Prostate gland (tissue), 2 donors: ENCODE measurements around the gene SOAT2.

ENCODE experiments used
- POLR2AphosphoS5 ChIP-seq: sonication (generic); formaldehyde crosslinking; IDR thresholded peaks from one replicate; pipeline ENCODE4 v1.6.1; 2017; ENCODE audit warnings: antibody characterized with exemption
- TF ChIP-seq, protein P1 (sequence below), 4 experiments: fragments of 200-600 bp in 2 of 4; fragments of 450-650 bp in 2 of 4; sonication (generic) in 2 of 4; IDR thresholded peaks; 1 replicate in 3 of 4; 2 replicates in 1 of 4; pipeline ENCODE4 v1.5.1; 2016 to 2019; ENCODE audit warnings: antibody characterized with exemption in 4 of 4, mild to moderate bottlenecking in 2 of 4, moderate library complexity in 2 of 4

DNA sequence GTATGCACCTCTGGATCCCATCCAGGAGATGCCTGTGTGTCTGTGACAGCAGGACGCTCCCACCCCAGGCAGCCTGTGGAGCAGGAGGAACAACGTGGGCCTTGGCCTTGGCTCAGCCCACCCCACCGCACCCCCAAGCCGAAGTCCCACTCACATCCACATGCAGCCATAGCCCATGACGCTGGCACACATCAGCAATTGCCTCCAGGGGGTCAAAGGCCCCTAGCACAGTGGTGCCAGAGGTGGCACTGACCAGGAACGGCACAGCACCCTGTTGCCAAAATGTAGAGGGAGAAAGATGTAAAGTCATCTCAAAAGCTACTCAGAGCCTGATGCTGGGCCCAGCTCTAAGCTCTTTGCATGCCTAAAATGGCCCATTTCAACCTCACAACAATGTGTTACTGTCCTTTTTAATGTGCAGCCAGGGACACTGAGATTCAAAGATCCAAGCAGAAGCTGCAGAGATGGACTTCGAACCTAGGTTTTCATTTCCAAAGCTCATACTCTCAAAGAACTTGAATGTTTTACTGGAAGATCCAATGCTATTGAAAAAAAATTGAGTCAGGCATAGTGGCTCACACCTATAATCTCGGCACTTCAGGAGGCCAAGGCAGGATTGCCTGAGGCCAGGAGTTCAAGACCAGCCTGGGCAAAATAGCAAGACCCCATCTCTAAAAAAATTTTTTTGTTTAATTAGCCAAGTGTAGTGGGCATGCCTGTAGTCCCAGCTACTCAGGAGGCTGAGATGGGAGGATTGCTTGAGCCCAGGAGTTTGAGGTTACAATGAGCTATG, 58.0 kb downstream of the SOAT2 start:
- TF ChIP-seq, protein P1, sequence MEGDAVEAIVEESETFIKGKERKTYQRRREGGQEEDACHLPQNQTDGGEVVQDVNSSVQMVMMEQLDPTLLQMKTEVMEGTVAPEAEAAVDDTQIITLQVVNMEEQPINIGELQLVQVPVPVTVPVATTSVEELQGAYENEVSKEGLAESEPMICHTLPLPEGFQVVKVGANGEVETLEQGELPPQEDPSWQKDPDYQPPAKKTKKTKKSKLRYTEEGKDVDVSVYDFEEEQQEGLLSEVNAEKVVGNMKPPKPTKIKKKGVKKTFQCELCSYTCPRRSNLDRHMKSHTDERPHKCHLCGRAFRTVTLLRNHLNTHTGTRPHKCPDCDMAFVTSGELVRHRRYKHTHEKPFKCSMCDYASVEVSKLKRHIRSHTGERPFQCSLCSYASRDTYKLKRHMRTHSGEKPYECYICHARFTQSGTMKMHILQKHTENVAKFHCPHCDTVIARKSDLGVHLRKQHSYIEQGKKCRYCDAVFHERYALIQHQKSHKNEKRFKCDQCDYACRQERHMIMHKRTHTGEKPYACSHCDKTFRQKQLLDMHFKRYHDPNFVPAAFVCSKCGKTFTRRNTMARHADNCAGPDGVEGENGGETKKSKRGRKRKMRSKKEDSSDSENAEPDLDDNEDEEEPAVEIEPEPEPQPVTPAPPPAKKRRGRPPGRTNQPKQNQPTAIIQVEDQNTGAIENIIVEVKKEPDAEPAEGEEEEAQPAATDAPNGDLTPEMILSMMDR (IDR thresholded peaks at IDR 0.05) = no peak
- no peak for TF ChIP-seq POLR2AphosphoS5
